Measurements from ENCODE around the gene PIEZO1. TPM values are rescaled to one million over a fixed set of nuclear protein-coding genes. Genes with fewer than 3 reads are reported as not detected.

PIEZO1 gene
- total RNA-seq, 1 donor from 2014 or later = 164 TPM

DNA sequence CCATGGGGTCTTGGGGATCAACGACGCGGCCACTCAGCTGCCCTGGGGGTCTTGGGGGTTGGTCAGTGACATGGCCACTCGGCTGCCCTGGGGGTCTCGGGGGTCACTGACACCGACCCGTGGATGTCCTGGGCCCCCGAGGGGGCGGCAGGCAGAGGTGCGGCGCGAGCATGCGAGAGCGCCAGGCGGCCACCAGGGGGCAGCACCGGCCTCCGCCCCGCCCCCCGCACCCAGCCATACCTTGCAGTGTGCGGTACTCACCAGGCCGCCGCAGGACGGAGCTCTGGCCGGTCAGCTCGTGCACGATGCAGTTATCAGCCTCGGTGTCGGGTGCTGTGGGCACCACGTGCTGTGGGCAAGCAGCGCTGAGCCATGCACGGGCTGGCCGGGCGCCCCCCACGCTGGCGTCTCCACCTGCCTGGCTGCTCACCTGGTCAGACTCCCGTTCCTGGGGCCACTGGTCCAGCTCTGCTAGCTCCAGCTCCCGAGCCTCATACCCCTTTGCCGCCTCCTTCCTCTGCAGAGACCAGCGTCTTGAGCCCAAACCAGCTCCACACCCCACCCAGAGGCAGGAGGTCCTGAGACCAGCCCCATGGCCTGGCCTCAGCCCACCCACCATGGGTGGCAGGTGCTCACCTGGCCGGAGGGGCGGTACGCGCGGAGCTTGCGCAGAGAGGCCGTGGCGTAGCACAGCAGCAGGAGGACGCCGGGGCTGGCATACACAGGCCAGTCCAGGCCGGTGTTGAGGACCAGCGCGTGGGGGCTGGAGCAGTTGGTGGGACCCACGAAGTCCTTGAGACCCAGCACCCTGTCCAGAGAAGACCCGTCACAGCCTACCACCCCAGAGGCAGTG is 47.5 kb downstream of the PIEZO1 start:
- TF ChIP-seq, protein P1, sequence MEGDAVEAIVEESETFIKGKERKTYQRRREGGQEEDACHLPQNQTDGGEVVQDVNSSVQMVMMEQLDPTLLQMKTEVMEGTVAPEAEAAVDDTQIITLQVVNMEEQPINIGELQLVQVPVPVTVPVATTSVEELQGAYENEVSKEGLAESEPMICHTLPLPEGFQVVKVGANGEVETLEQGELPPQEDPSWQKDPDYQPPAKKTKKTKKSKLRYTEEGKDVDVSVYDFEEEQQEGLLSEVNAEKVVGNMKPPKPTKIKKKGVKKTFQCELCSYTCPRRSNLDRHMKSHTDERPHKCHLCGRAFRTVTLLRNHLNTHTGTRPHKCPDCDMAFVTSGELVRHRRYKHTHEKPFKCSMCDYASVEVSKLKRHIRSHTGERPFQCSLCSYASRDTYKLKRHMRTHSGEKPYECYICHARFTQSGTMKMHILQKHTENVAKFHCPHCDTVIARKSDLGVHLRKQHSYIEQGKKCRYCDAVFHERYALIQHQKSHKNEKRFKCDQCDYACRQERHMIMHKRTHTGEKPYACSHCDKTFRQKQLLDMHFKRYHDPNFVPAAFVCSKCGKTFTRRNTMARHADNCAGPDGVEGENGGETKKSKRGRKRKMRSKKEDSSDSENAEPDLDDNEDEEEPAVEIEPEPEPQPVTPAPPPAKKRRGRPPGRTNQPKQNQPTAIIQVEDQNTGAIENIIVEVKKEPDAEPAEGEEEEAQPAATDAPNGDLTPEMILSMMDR (IDR thresholded peaks at IDR 0.05) = peak; percentile 100
- Histone ChIP-seq H3K4me3 (no peak overlapping the region), H3K27ac (no peak overlapping the region), H3K4me1 (peaks cover 5% of the 10 kb centered on the region), H3K9me3 (no peaks in the 10 kb centered on the region), H3K27me3 (ENCODE audit: low read depth) (no peaks in the 10 kb centered on the region), H3K36me3 (peaks cover 87% of the 10 kb centered on the region)
- DNase-seq (peak; percentile 90), ATAC-seq (peak; percentile 81 to 92)
- intact Hi-C loops (cut with DNase I) = no loop called here

DNA sequence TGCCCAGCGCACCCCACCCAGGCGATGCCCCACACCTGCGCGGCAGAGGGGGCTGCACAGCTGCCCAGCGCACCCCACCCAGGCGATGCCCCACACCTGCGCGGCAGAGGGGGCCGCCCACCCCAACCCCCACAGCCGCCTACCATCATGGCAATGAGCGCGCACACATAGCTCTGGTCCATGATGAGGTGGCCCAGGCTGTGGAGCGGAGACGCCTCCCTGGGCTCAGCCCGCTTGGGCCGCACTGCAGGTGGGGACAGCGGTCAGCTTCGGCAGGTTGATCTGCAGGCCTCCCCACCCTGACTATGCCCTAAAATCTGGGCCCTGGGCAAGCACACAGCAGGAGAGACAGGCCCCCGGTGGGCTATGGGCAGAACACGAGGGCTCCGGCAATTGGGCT is 48.5 kb downstream of the PIEZO1 start:
- peaks cover 87% of the 10 kb centered on the region for H3K36me3 ChIP-seq
- no peak overlapping the region for H3K4me3 ChIP-seq
- intact Hi-C loops (cut with DNase I) = no loop called here
- no peak overlapping the region for H3K27ac ChIP-seq
- H3K27me3 ChIP-seq (ENCODE audit: low read depth) = no peaks in the 10 kb centered on the region
- H3K4me1 ChIP-seq = peaks cover 5% of the 10 kb centered on the region
- H3K9me3 ChIP-seq = no peaks in the 10 kb centered on the region
- DNase-seq (no peak), ATAC-seq (no peak)
- TF ChIP-seq, protein P1 (IDR thresholded peaks at IDR 0.05) = no peak

DNA sequence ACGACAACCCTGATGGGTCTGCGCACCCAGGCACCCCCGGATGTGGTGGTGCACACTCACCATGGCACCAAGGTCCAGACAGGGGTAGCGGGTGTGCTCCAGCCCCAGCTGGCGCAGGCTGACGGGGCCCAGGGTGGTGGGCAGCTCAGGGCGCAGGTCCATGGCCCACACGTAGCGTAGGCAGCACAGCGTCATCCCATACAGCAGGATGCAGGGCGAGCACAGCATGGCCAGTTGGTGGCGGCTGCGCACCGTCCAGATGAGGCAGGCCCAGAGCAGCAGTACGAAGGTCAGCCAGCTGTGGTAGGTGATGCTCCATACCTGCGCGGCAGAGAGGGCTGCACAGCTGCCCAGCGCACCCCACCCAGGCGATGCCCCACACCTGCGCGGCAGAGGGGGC is 48.9 kb downstream of the PIEZO1 start:
- intact Hi-C loops (cut with DNase I) = no loop called here

GRCh38 chr16:88735616-88736015 is 49.4 kb downstream of the PIEZO1 start:
- Histone ChIP-seq H3K4me3 (no peak overlapping the region), H3K27ac (no peak overlapping the region), H3K4me1 (peaks cover 5% of the 10 kb centered on the region), H3K27me3 (ENCODE audit: low read depth) (no peaks in the 10 kb centered on the region), H3K36me3 (peaks cover 87% of the 10 kb centered on the region), H3K9me3 (no peaks in the 10 kb centered on the region)
- TF ChIP-seq, protein P1 (IDR thresholded peaks at IDR 0.05) = no peak
- DNase-seq (no peak), ATAC-seq (no peak)
- intact Hi-C loops (cut with DNase I) = no loop called here

More for the DNA sequence above, 48.9 kb downstream of the PIEZO1 start:
- no peaks in the 10 kb centered on the region for H3K9me3 ChIP-seq
- no peak overlapping the region for H3K27ac ChIP-seq
- ATAC-seq (no peak), DNase-seq (no peak)
- H3K27me3 ChIP-seq (ENCODE audit: low read depth) = no peaks in the 10 kb centered on the region
- H3K4me1 ChIP-seq = peaks cover 5% of the 10 kb centered on the region
- TF ChIP-seq, protein P1 (IDR thresholded peaks at IDR 0.05) = no peak
- H3K4me3 ChIP-seq = no peak overlapping the region
- peaks cover 87% of the 10 kb centered on the region for H3K36me3 ChIP-seq

- intact Hi-C loops (cut with DNase I) = no loop called here
Observed at GRCh38 chr16:88735121-88735520, 49.9 kb downstream of the PIEZO1 start.

More at GRCh38 chr16:88735121-88735520, 49.9 kb downstream of the PIEZO1 start:
- ATAC-seq (no peak), DNase-seq (no peak)
- Histone ChIP-seq H3K27me3 (ENCODE audit: low read depth) (no peaks in the 10 kb centered on the region), H3K36me3 (peaks cover 86% of the 10 kb centered on the region), H3K4me3 (no peak overlapping the region), H3K4me1 (peaks cover 5% of the 10 kb centered on the region), H3K27ac (no peak overlapping the region), H3K9me3 (no peaks in the 10 kb centered on the region)
- TF ChIP-seq, protein P1 (IDR thresholded peaks at IDR 0.05) = no peak

All from lower lobe of right lung (tissue), 2 donors.